ENCODE measurements around the gene ZNF511. TPM values are rescaled to one million over a fixed set of nuclear protein-coding genes. Genes with fewer than 3 reads are reported as not detected.
A peak's percentile ranks its signal among the peaks of the same experiment; 100 is the strongest.

Gene ZNF511
- total RNA-seq, 2 experiments from 2014 or later, result 38.1 to 40.9 TPM

DNA sequence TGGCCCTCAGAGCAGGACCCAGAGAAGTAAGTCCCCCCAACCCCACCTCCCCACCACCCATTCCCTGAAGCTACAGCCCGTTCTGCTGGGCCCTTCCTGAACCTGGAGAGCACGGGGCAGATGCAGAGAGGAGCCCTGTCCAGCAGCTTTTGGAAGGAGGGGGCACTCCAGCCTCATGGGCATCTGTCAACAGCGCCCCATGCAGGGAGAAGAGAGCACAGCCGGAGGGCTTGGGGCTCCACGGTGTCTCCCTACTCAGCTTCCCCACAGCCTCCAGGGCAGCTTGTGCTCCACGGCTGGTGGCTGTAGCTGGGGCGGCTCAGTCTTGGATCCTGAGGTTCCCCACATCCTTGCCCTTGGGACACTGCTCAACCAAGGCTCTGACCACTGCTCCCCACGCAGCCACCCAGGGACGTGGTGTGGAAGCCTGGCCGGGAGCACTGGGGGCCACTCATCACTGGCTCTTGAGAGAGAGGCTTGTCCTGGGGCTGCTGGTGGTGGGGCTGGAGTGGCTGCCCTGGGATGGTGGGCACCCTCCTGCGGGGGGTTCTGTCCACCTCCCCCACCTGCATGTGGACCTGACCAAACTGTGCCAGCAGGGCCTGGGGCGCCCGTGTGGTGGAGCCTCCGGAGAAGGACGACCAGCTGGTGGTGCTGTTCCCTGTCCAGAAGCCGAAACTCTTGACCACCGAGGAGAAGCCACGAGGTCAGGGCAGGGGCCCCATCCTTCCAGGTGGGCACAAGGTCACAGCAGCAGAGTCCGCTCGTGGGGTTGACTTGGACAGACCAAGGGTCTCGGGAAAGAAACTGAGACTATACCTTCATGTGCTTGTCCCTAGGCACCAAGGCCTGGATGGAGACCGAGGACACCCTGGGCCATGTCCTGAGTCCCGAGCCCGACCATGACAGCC is 42.9 kb downstream of the ZNF511 start:
- peaks cover 9% of the 10 kb centered on the region for H3K4me1 ChIP-seq (ENCODE audit: insufficient read depth, low read length)
- no peaks in the 10 kb centered on the region for H3K9me3 ChIP-seq (ENCODE audit: control insufficient read depth in 1 of 2, insufficient read depth in 1 of 2, low read length in 2 of 2)
- POLR2A ChIA-PET, result no interaction called here
- ATAC-seq (ENCODE audit: poor library complexity), result no peak
- Mint-ChIP-seq H3K4me3 (no peak overlapping the region), H3K4me1 (ENCODE audit: low read depth) (no peaks in the 10 kb centered on the region), H3K27me3 (peaks cover 7% of the 10 kb centered on the region), H3K36me3 (ENCODE audit: low read depth) (no peaks in the 10 kb centered on the region), H3K27ac (no peak overlapping the region), H3K9me3 (no peaks in the 10 kb centered on the region)
- intact Hi-C loops (cut with DNase I, micrococcal nuclease), result no loop called here
- CTCF ChIA-PET, result interaction anchor here (1.0 kb wide), 1 partner anchor 22 kb away, joined by 4 read pairs; no protein-coding TSS in a partner anchor
- H3K27ac ChIP-seq (ENCODE audit: low read depth in 1 of 2, low read length in 2 of 2), result no peak overlapping the region
- no peak overlapping the region for H3K4me3 ChIP-seq (ENCODE audit: low read length)
- no peaks in the 10 kb centered on the region for H3K36me3 ChIP-seq (ENCODE audit: insufficient read depth, low read length)
- peaks cover 2 to 12% of the 10 kb centered on the region in 2 experiments for H3K27me3 ChIP-seq (ENCODE audit: control insufficient read depth in 1 of 2, insufficient read depth in 2 of 2, low read length in 2 of 2)
- DNase-seq, result no peak
- TF ChIP-seq, protein P1, sequence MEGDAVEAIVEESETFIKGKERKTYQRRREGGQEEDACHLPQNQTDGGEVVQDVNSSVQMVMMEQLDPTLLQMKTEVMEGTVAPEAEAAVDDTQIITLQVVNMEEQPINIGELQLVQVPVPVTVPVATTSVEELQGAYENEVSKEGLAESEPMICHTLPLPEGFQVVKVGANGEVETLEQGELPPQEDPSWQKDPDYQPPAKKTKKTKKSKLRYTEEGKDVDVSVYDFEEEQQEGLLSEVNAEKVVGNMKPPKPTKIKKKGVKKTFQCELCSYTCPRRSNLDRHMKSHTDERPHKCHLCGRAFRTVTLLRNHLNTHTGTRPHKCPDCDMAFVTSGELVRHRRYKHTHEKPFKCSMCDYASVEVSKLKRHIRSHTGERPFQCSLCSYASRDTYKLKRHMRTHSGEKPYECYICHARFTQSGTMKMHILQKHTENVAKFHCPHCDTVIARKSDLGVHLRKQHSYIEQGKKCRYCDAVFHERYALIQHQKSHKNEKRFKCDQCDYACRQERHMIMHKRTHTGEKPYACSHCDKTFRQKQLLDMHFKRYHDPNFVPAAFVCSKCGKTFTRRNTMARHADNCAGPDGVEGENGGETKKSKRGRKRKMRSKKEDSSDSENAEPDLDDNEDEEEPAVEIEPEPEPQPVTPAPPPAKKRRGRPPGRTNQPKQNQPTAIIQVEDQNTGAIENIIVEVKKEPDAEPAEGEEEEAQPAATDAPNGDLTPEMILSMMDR (IDR thresholded peaks at IDR 0.05), result no peak

GRCh38 chr10:133353202-133353959 is 44.7 kb downstream of the ZNF511 start:
- H3K27ac ChIP-seq (ENCODE audit: low read depth in 1 of 2, low read length in 2 of 2), result no peak overlapping the region
- Mint-ChIP-seq H3K36me3 (ENCODE audit: low read depth) (no peaks in the 10 kb centered on the region), H3K4me1 (ENCODE audit: low read depth) (no peaks in the 10 kb centered on the region), H3K27me3 (peaks cover 7% of the 10 kb centered on the region), H3K4me3 (no peak overlapping the region), H3K9me3 (no peaks in the 10 kb centered on the region), H3K27ac (no peak overlapping the region)
- H3K4me3 ChIP-seq (ENCODE audit: low read length), result no peak overlapping the region
- intact Hi-C loops (cut with DNase I, micrococcal nuclease), result no loop called here
- TF ChIP-seq, protein P1 (IDR thresholded peaks at IDR 0.05), result no peak
- H3K27me3 ChIP-seq (ENCODE audit: control insufficient read depth in 1 of 2, insufficient read depth in 2 of 2, low read length in 2 of 2), result no peaks in the 10 kb centered on the region
- peaks cover 19% of the 10 kb centered on the region for H3K4me1 ChIP-seq (ENCODE audit: insufficient read depth, low read length)
- peaks cover 0 to 3% of the 10 kb centered on the region in 2 experiments for H3K9me3 ChIP-seq (ENCODE audit: control insufficient read depth in 1 of 2, insufficient read depth in 1 of 2, low read length in 2 of 2)
- CTCF ChIA-PET, result interaction anchor here (0.8 to 1.0 kb wide), 2 partner anchors 24 to 39 kb away, joined by 3 to 4 read pairs; no protein-coding TSS in a partner anchor
- POLR2A ChIA-PET, result no interaction called here
- no peaks in the 10 kb centered on the region for H3K36me3 ChIP-seq (ENCODE audit: insufficient read depth, low read length)
- no peak for DNase-seq
- ATAC-seq (ENCODE audit: poor library complexity), result no peak

DNA sequence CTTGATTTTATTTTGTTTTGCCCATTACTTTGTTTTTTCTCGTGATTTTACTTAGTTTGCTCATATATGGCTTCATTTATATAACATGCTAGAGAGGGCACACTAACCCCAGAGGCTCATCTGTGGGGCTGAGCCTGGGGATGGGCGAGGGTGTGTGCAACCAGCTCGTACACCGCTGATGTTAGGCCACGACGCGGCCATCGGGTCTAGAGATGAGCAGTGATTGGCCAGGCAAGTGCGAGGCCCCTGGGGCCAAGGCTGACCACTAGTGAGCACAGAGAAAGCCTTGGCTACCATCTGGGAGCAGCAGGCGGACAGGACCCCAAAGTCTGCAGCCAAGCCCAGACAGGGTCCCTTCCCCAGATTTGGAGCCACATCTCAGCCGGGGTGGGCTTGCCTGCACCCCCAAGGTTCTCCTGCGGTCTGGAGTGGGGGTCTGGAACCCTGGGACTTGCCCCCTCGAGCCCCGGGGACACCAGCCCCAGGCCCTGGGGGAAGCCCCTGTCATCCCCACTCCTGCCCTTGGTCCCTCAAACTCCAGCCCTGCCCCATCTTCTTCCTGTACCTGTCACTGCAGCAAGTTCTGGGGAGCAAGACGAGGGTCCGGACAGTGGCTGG is 45.4 kb downstream of the ZNF511 start:
- Mint-ChIP-seq H3K27ac (no peak overlapping the region), H3K4me1 (ENCODE audit: low read depth) (no peaks in the 10 kb centered on the region), H3K4me3 (peak overlapping the region; percentile 51), H3K36me3 (ENCODE audit: low read depth) (no peaks in the 10 kb centered on the region), H3K27me3 (peaks cover 3% of the 10 kb centered on the region), H3K9me3 (no peaks in the 10 kb centered on the region)
- TF ChIP-seq, protein P1 (IDR thresholded peaks at IDR 0.05), result no peak
- Histone ChIP-seq H3K4me1 (ENCODE audit: insufficient read depth, low read length) (peaks cover 19% of the 10 kb centered on the region), H3K36me3 (ENCODE audit: insufficient read depth, low read length) (no peaks in the 10 kb centered on the region), H3K9me3 (ENCODE audit: control insufficient read depth in 1 of 2, insufficient read depth in 1 of 2, low read length in 2 of 2) (peaks cover 0 to 6% of the 10 kb centered on the region in 2 experiments), H3K27ac (ENCODE audit: low read depth in 1 of 2, low read length in 2 of 2) (no peak overlapping the region), H3K27me3 (ENCODE audit: control insufficient read depth in 1 of 2, insufficient read depth in 2 of 2, low read length in 2 of 2) (no peaks in the 10 kb centered on the region), H3K4me3 (ENCODE audit: low read length) (no peak overlapping the region)
- ChIA-PET CTCF (interaction anchor here (0.8 to 1.0 kb wide), 2 partner anchors 24 to 39 kb away, joined by 3 to 4 read pairs; no protein-coding TSS in a partner anchor), POLR2A (no interaction called here)
- intact Hi-C loops (cut with DNase I, micrococcal nuclease), result loop anchor here in 1 of 2 experiments (1.0 kb wide), 1 partner anchor 14 kb away; no protein-coding TSS in a partner anchor
- DNase-seq (no peak), ATAC-seq (ENCODE audit: poor library complexity) (no peak)

All from CD4-positive, alpha-beta T cell (primary cell).